K562 (cell line): ENCODE results near the gene PLEKHM3. TPM values are rescaled to one million over a fixed set of nuclear protein-coding genes. Genes with fewer than 3 reads are reported as not detected.
A peak's percentile ranks its signal among the peaks of the same experiment; 100 is the strongest.

ENCODE experiments used
- ATAC-seq: fragments of 200-7000 bp; cut with Tn5 transposase; 3 replicates; pipeline ENCODE4 v1.9.1; 2020; ENCODE audit warnings: moderate library complexity
- BruUV-seq: library from RNA; stranded (reverse); fragments of 400-500 nt; replicated peaks from 2 replicates; lab custom pipeline; 2021; lab: Mats Ljungman, UMichigan
- CTCF ChIA-PET: fragments of 300-600 bp; formaldehyde crosslinking; extraction: SDS; loops from one replicate; lab custom pipeline; 2021; ENCODE audit warnings: low intra/inter-chr PET ratio; lab: Yijun Ruan, JAX
- POLR2A ChIA-PET: fragments of 300-600, 350-650 bp; sonication (Branson Sonifier 250); formaldehyde crosslinking; extraction: SDS; loops from one replicate; lab custom pipeline; 2021; ENCODE audit warnings: antibody characterized with exemption, inconsistent platforms; lab: Yijun Ruan, JAX
- DNase-seq, 4 experiments: peaks; one replicate each; pipeline versions ENCODE4 v3.0.0 to v3.0.0-alpha.2; 2011 to 2018; ENCODE audit warnings: low spot score in 3 of 4, mixed read lengths in 3 of 4; ENCODE audit errors: extremely low read depth in 1 of 4
- FAIRE-seq: peaks from 2 replicates; lab custom pipeline; 2011; peaks lifted over from hg19 to GRCh38; lab: Jason Lieb, UNC
- H2AFZ ChIP-seq: 2 replicates; pipeline ENCODE4 v1.6.0; 2011; ENCODE audit warnings: low read depth, low read length, control low read depth, inconsistent platforms
- H3K27ac ChIP-seq: fragments of 200-600 bp; 3 replicates; pipeline ENCODE4 v1.8.0; 2011; ENCODE audit warnings: low read depth, mild to moderate bottlenecking, control low read depth, inconsistent platforms, low read length, moderate library complexity, mixed read lengths; ENCODE audit errors: extremely low read depth
- H3K27me3 ChIP-seq, 2 experiments: fragments of 300-600 bp in 1 of 2; 2 replicates in 1 of 2; 3 replicates in 1 of 2; pipeline versions ENCODE4 v1.6.0 to v1.8.0; 2011; ENCODE audit warnings: inconsistent platforms in 2 of 2, low read length in 2 of 2, mild to moderate bottlenecking in 1 of 2, mixed read lengths in 1 of 2, moderate library complexity in 1 of 2; ENCODE audit not compliant: control insufficient read depth in 2 of 2, insufficient read depth in 2 of 2
- H3K36me3 ChIP-seq: fragments of 300-600 bp; 3 replicates; pipeline ENCODE4 v1.8.0; 2011; ENCODE audit warnings: mild to moderate bottlenecking, low read length, inconsistent platforms; ENCODE audit not compliant: control insufficient read depth, insufficient read depth
- H3K4me1 ChIP-seq, 2 experiments: fragments of 200-600 bp in 1 of 2; replicated peaks in 1 of 2; 2 replicates in 1 of 2; 3 replicates in 1 of 2; pipeline versions ENCODE4 v1.5.1 to v1.8.0; 2011; ENCODE audit warnings: inconsistent platforms in 2 of 2, low read length in 2 of 2, mild to moderate bottlenecking in 1 of 2, mixed read lengths in 1 of 2, moderate library complexity in 1 of 2; ENCODE audit not compliant: control insufficient read depth in 2 of 2, insufficient read depth in 2 of 2
- H3K4me2 ChIP-seq: 2 replicates; pipeline ENCODE4 v1.6.1; 2011; ENCODE audit warnings: low read length, control low read depth, inconsistent platforms, mixed read lengths; ENCODE audit not compliant: insufficient read depth
- H3K4me3 ChIP-seq: fragments of 200-600 bp; sonication (generic), shearing (Covaris generic); 2 replicates; pipeline ENCODE4 v1.5.1; 2016; ENCODE audit warnings: control low read depth, inconsistent platforms
- H3K79me2 ChIP-seq: fragments of 200-600 bp; 3 replicates; pipeline ENCODE4 v1.8.0; 2011; ENCODE audit warnings: low read length, inconsistent platforms; ENCODE audit not compliant: control insufficient read depth, insufficient read depth
- H3K9ac ChIP-seq, 2 experiments: 2 replicates each; pipeline versions ENCODE4 v1.6.0 to v1.6.1; 2011; ENCODE audit warnings: low read depth in 2 of 2, low read length in 2 of 2, control low read depth in 1 of 2, inconsistent platforms in 1 of 2, mild to moderate bottlenecking in 1 of 2, mixed read lengths in 1 of 2; ENCODE audit not compliant: insufficient read depth in 1 of 2
- H3K9me1 ChIP-seq: one replicate; pipeline ENCODE4 v1.6.0; 2011; ENCODE audit warnings: inconsistent platforms, mild to moderate bottlenecking, low read length, moderate library complexity; ENCODE audit not compliant: control insufficient read depth, insufficient read depth
- H3K9me3 ChIP-seq: replicated peaks from 2 replicates; pipeline ENCODE4 v1.5.1; 2011; ENCODE audit warnings: low read depth, low read length, inconsistent platforms; ENCODE audit not compliant: control insufficient read depth, insufficient read depth
- H4K20me1 ChIP-seq: replicated peaks from 2 replicates; pipeline ENCODE4 v1.6.1; 2011; ENCODE audit warnings: low read length, inconsistent platforms, mixed read lengths; ENCODE audit not compliant: control insufficient read depth, insufficient read depth
- CAMTA2 ChIP-seq: fragments of 250-450 bp; sonication (Bioruptor Pico); conservative IDR thresholded peaks from 2 replicates; pipeline ENCODE4 v1.5.1; 2022
- KDM4B ChIP-seq, 2 experiments: fragments of 450-650 bp in 1 of 2; sonication (generic) in 1 of 2; IDR thresholded peaks; 2 replicates each; pipeline ENCODE4 v1.6.1; 2016 to 2017; ENCODE audit warnings: borderline replicate concordance in 2 of 2, antibody characterized with exemption in 1 of 2, low read depth in 1 of 2, mild to moderate bottlenecking in 1 of 2
- MEF2A ChIP-seq: IDR thresholded peaks from 2 replicates; pipeline ENCODE4 v1.6.1; 2011; ENCODE audit warnings: low read depth, mild to moderate bottlenecking, low read length, moderate library complexity; ENCODE audit not compliant: control insufficient read depth
- PHB ChIP-seq: fragments of 250-450 bp; sonication (Bioruptor Pico); IDR thresholded peaks from 2 replicates; pipeline ENCODE4 v1.5.0; 2021
- RBM17 ChIP-seq: fragments of 200-400 bp; formaldehyde crosslinking; IDR thresholded peaks from 2 replicates; pipeline ENCODE4 v1.6.1; 2017; ENCODE audit warnings: low read depth, mild to moderate bottlenecking, low read length, borderline replicate concordance
- SMARCA4 ChIP-seq: fragments of 450-650 bp; IDR thresholded peaks from 2 replicates; pipeline ENCODE4 v1.6.1; 2016
- TEAD4 ChIP-seq, 2 experiments: sonication (generic) in 1 of 2; formaldehyde crosslinking in 1 of 2; IDR thresholded peaks; 2 replicates each; pipeline versions ENCODE4 v1.6.1 to v1.8.0; 2012 to 2022; ENCODE audit warnings: borderline replicate concordance in 1 of 2, inconsistent platforms in 1 of 2, low read length in 1 of 2, mild to moderate bottlenecking in 1 of 2, missing genetic modification reagents in 1 of 2
- XRCC5 ChIP-seq: fragments of 200-400 bp; formaldehyde crosslinking; IDR thresholded peaks from 2 replicates; pipeline ENCODE4 v1.6.1; 2017; ENCODE audit warnings: low read depth, mild to moderate bottlenecking, low read length
- ZNF140 ChIP-seq: fragments of 250-450 bp; sonication (Bioruptor Pico); IDR thresholded peaks from 2 replicates; pipeline ENCODE4 v1.8.0; 2021; ENCODE audit warnings: moderate library complexity, mild to moderate bottlenecking, inconsistent platforms
- WGBS: fragments of 100-300 bp; shearing (Covaris generic); methylation state at CpG from one replicate; pipeline ENCODE4 v1.1.6; 2016; ENCODE audit warnings: low coverage, mixed read lengths; ENCODE audit not compliant: insufficient coverage; ENCODE audit errors: missing lambda C conversion rate; 5-methylcytosine and 5-hydroxymethylcytosine counted together
- in situ Hi-C: fragments of 300-500 bp; cut with MboI; formaldehyde crosslinking; loops from 4 replicates; pipeline ENCODE4 v1.15.0; 2018; ENCODE audit warnings: inconsistent platforms, mixed read lengths
- intact Hi-C: fragments of 100-400 bp; cut with micrococcal nuclease; formaldehyde crosslinking; loops from 2 replicates; pipeline ENCODE4 v1.14.2; 2022
- polyA plus RNA-seq, 8 experiments: library from polyadenylated mRNA; depleted of rRNA in 4 of 8; stranded (reverse) in 5 of 8; unstranded in 3 of 8; fragments of >200 nt; fragmentation: Nextera tagmentation in 2 of 8; fragmentation: Illumina TruSeq in 1 of 8; extraction: Ambion mirVana in 2 of 8; extraction: Trizol in 1 of 8; gene quantifications; 2 replicates each; pipeline versions ENCODE4 v1.2.1 to v1.2.3, GENCODE V29; 2011 to 2014; ENCODE audit warnings: inconsistent platforms in 1 of 8, missing spikeins in 1 of 8
- total RNA-seq, 7 experiments: library from RNA; depleted of rRNA in 6 of 7; stranded (reverse); fragments of >200 nt in 6 of 7; fragmentation: Illumina TruSeq in 2 of 7; extraction: Trizol in 2 of 7; gene quantifications; 2 replicates each; pipeline versions ENCODE4 v1.2.1 to v1.2.3, GENCODE V29; 2011 to 2021; ENCODE audit warnings: low replicate concordance in 1 of 7
- TF ChIP-seq, protein P1 (sequence below): fragments of 450-650 bp; IDR thresholded peaks from 2 replicates; pipeline ENCODE4 v1.7.0; 2016; ENCODE audit warnings: borderline replicate concordance
- TF ChIP-seq, protein P2 (sequence below): fragments of 250-450 bp; sonication (Bioruptor Pico); IDR thresholded peaks from 2 replicates; pipeline ENCODE4 v1.5.0; 2020; ENCODE audit warnings: mild to moderate bottlenecking, borderline replicate concordance
- TF ChIP-seq, protein P3 (sequence below): fragments of 250-450 bp; sonication (Bioruptor Pico); IDR thresholded peaks from 2 replicates; pipeline ENCODE4 v1.5.0; 2021

The PLEKHM3 gene
- total and polyA plus RNA-seq, 9 of the 15 experiments (the other 6 are each of a cell fraction or from before 2014, with no cell fraction given), result 0.24 to 1.6 (median 1.0) TPM

GRCh38 chr2:208039376-208040110, 14.2 kb upstream of the PLEKHM3 start:
- H4K20me1 ChIP-seq, result no peaks in the 10 kb centered on the region
- in situ Hi-C loops, result no loop called here
- POLR2A ChIA-PET, result interaction anchor here (0.6 to 1.7 kb wide), 3 partner anchors 18 to 294 kb away, joined by 3 to 6 read pairs (median 4); no protein-coding TSS in a partner anchor
- no peak for TF ChIP-seq CAMTA2 (CRISPR knock-in tag)
- TF ChIP-seq, protein P1, sequence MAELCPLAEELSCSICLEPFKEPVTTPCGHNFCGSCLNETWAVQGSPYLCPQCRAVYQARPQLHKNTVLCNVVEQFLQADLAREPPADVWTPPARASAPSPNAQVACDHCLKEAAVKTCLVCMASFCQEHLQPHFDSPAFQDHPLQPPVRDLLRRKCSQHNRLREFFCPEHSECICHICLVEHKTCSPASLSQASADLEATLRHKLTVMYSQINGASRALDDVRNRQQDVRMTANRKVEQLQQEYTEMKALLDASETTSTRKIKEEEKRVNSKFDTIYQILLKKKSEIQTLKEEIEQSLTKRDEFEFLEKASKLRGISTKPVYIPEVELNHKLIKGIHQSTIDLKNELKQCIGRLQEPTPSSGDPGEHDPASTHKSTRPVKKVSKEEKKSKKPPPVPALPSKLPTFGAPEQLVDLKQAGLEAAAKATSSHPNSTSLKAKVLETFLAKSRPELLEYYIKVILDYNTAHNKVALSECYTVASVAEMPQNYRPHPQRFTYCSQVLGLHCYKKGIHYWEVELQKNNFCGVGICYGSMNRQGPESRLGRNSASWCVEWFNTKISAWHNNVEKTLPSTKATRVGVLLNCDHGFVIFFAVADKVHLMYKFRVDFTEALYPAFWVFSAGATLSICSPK, result no peak
- TF ChIP-seq, protein P2, sequence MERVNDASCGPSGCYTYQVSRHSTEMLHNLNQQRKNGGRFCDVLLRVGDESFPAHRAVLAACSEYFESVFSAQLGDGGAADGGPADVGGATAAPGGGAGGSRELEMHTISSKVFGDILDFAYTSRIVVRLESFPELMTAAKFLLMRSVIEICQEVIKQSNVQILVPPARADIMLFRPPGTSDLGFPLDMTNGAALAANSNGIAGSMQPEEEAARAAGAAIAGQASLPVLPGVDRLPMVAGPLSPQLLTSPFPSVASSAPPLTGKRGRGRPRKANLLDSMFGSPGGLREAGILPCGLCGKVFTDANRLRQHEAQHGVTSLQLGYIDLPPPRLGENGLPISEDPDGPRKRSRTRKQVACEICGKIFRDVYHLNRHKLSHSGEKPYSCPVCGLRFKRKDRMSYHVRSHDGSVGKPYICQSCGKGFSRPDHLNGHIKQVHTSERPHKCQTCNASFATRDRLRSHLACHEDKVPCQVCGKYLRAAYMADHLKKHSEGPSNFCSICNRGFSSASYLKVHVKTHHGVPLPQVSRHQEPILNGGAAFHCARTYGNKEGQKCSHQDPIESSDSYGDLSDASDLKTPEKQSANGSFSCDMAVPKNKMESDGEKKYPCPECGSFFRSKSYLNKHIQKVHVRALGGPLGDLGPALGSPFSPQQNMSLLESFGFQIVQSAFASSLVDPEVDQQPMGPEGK (CRISPR knock-in tag), result no peak
- TF ChIP-seq, protein P3, sequence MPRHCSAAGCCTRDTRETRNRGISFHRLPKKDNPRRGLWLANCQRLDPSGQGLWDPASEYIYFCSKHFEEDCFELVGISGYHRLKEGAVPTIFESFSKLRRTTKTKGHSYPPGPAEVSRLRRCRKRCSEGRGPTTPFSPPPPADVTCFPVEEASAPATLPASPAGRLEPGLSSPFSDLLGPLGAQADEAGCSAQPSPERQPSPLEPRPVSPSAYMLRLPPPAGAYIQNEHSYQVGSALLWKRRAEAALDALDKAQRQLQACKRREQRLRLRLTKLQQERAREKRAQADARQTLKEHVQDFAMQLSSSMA (CRISPR knock-in tag), result no peak
- no peak for TF ChIP-seq ZNF140
- no peak for TF ChIP-seq SMARCA4
- no peak for TF ChIP-seq KDM4B (IDR thresholded peaks at IDR 0.05; ENCODE audit: borderline replicate concordance in 2 of 2, low read depth in 1 of 2)
- no peak for TF ChIP-seq RBM17
- no peak for TF ChIP-seq MEF2A
- no peak for TF ChIP-seq TEAD4 (IDR thresholded peaks at IDR 0.05; ENCODE audit: low read length)
- TF ChIP-seq TEAD4 (CRISPR knock-in tag; IDR thresholded peaks at IDR 0.05; ENCODE audit: borderline replicate concordance), result no peak
- TF ChIP-seq PHB (CRISPR knock-in tag), result no peak
- TF ChIP-seq XRCC5, result no peak

More at GRCh38 chr2:208039376-208040110, 14.2 kb upstream of the PLEKHM3 start:
- Histone ChIP-seq H3K9ac (no peak overlapping the region), H3K9me3 (no peaks in the 10 kb centered on the region), H3K4me1 (no peaks in the 10 kb centered on the region), H3K4me3 (no peak overlapping the region), H2AFZ (peak overlapping the region; percentile 14; the same call in 1 of the 2 replicates), H3K27me3 (no peaks in the 10 kb centered on the region), H3K9me1 (no peaks in the 10 kb centered on the region), H3K4me2 (no peak overlapping the region), H3K27ac (no peak overlapping the region), H3K36me3 (no peaks in the 10 kb centered on the region), H3K79me2 (no peaks in the 10 kb centered on the region)
- ATAC-seq, result no peak
- no peak for FAIRE-seq
- no TSS peak for BruUV-seq
- WGBS, result 32% methylated on average over 8 of the region's 12 CpGs
- intact Hi-C loops, result loop anchor here (2.0 to 10.0 kb wide), 3 partner anchors 33 to 412 kb away; partner anchors contain the start of gene METTL21A
- no peak for DNase-seq
- CTCF ChIA-PET, result interaction anchor here (0.9 kb wide), 1 partner anchor 291 kb away, joined by 3 read pairs; no protein-coding TSS in a partner anchor
